Hematopoietic multipotent progenitor cell treated with erythropoietin and hydrocortisone succinate and interleukin-3 and kit ligand, for 15 days (in vitro differentiated cells): ENCODE results near the gene KIF14.
"Not testable (repeated sequence)": the region's sequence is repeated elsewhere in the genome, so short reads cannot be mapped to it uniquely, and the experiment has no call there.

Experiments
- DNase-seq: peaks from one replicate; pipeline ENCODE4 v3.0.0-alpha.2; 2015; ENCODE audit warnings: low spot score

The KIF14 gene

DNA sequence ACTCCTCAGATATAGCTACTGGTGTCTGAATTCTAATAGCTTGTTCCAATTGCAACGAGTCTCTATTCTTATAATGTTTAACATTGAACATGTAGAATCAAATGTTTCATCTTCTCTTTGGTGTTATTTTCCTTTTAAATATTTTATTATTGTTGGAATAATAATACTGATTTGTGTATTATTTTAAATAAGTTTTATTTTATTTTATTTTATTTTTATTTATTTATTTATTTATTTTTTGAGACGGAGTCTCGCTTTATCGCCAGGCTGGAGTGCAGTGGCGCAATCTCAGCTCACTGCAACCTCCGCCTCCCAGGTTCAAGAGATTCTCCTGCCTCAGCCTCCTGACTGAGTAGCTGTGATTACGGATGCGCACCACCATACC, 10.0 kb upstream of the KIF14 start:
- DNase-seq: not testable (repeated sequence)

DNA sequence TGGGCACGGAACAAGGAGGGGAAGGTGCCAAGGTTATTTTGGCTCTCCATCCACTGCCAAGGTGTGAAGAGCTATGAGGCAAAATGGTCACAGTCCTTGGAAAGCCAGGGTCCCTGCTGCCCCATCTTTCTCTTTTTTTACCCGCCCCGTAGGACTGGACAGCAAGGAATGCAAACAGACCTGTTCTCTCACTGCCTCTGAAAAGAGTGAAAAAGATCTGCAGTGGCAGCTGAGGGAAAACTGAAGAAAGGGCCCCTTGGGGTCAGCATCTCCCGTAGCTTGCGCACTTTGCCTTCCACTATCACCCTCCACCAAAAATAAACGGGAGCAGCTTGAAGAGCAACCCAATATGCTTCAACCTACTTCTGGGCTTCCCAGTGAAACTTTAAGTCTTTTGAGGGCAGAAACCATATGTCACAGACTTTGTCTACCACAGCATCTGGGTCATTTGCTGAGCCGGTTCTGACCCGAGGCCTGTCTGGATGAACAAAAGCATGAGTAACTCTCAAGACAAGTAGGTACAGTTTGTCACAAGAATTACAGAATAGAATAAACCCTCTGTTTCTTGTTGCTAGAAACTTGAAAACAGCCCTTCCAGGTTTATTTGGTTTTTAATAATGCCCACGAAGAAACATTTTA, 9.4 kb upstream of the KIF14 start:
- no peak for DNase-seq

DNA sequence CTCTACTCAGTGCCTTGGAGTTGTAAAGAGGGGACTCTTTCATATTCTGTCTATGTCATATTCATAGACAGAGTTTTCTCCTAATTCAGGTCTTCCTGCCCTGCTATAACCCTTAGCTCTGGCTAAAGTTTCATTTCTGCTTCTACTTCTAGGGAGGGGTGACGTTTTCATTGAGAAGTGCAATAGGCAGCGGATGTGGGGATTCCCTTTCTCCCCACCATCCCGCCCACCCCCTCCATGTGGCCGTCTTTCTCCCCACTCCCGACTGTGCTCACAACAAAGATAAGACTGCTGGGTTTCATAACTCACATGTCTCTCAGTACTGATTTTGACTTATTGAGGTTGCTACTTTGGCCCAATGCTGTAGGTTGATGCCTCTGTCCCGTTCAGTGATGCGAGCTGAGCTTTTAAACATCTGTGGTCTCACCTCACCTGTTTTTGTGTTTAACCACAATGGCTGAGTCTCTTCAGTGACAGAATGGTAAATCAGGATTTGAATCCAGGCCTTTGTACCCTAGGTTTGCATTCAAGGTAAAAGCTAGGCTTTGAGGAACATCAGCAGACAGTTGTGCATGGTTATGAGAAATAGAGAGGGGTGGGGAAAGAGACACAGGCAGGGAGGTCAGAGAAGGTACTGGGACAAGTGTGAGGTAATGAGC, 7.8 kb upstream of the KIF14 start:
- no peak for DNase-seq

DNA sequence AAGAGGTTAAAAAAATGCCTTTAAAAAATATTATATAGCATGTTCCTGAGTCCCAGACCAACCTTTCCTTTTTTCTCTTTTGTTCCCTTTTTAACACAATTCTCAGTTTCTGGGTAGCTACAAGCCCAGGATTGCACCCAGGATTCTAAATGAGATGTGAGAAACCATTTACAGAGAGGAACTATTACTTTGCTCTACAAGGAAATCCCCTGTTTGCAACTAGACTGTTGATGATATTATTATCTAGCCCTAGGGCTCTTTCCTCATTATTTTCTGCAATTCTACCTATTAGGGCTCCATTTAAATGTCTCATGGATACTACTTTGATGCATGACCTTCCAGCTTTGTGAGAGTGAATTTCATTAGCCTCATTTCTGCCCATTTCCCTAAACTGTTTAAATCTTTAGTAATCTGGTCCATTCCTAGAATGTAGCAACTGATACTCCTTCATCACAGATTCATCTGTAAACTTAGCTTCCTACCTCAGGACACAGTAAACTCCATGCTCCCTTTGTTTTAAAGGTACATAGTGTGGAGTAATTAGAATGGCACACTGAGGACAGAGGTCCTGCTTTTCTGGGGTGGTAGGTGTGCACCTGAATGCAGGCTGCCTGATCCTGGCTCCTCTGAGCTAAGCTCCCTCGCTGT, 7.1 kb upstream of the KIF14 start:
- DNase-seq: no peak

DNA sequence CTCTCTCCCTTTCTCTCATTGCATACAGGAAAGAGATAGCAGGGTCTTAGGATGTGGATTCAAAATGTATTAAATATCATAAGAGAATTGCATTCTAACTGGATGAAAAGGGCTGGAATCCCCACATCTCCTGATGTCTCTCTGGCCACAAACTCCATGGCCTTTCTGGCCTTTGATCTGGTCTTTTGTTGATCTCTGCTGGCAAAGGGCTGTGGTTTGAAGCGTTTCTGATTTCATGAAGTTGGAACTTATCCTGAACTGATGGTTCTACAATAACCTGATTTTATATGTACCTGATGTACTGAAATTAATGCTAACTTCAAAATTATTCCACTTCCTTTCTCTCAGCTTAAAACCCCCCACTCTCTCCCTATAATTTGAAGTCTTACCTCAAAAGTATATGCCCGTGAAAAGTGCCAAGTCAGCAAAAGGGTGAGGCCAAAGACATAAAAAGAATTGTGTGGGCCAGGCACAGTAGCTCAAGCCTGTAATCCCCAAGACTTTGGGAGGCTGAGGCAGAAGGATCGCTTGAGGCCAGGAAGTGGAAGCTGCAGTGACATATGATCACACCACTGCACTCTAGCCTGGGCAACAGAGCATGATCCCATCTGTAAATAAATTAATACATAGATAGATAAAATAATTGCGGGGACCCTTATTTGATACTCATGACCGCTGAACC, 6.4 kb upstream of the KIF14 start:
- no peak for DNase-seq

DNA sequence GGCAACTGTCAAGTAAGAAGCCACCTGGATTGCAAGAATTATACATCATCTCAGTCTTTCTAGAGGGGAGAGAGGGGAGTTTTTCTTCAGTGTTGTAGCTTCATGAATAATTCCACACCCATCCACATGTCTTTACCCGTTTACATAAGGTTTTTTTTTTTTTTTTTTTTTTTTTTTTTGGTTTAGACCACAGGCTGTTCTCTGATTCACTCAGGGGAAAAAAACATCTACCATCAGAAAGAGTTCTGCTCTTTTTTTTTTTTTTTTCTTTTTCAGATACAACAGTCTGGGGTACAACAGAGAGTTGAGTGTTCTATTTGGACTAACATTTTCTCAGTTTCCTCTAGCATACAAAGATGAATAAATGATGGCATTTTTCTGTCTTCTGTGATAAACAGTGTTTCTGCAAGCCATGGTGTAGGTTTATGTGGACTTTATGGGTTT, 4.9 kb upstream of the KIF14 start:
- DNase-seq: no peak

DNA sequence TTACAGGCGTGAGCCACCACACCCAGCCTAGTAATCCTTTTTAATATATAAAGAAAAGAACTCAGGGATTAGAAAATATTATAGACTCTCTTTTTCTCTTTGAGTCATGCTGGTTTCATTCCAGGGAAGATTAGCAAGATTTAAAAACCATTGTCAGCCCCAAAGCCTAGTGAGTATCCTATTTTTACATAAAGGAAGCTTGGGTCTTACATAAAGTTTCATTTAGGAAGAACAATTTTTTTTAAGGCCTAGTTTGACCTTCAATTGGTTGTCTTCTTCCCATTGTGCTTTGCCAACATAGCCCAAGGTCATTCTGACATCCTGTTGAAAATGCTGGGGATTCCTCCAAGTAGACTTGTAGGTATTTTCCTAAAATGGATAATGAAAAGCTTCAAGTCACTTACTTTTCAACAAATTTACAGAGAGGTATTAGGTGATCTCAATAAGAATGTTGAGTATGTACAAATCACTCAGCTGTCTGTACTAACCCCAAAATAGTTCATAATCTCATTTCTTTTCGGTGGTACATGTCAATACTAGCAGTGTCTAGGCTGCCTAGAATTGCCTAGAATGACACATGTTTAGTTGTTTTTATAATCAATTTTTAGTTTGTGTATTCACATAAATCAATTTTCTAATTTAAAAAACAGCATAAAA, 4.3 kb upstream of the KIF14 start:
- no peak for DNase-seq

DNA sequence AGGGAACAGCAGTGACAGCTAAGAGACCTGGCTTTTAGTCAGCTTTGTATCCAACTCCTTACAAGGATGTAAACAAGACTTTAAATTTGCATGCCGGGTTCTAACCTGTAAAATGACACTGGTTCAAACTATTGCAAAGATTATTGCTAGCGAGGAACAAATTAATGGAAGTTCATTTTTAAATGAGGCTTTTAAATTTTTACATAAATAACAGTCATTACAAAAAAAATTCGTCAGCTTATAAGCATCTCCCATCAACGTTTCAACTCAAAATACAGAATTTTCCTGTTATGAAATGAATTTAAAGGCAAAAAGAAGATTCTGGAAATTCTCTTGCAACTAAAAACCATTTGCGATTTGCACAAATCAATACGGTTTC, 668 bp downstream of the KIF14 start:
- no peak for DNase-seq

DNA sequence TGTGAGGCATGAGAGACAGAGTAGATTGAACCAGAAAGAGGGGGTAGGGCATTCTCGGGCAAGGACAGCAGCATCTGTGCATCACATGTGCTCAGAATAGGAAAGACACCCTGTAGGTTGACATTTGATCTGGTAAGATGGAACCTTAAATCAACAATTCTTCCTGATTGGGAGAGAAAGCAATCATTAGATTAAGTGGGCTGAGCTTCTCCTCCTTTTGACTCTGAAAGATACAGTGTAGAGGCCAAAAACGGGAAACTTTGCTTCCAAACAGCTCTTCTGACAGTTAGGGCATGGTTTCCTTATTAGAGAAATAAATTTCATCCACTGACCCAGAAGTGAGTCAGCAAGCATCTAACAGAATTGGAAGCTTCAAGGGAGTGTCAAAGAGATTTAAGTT, 9.7 kb downstream of the KIF14 start:
- DNase-seq: no peak

DNA sequence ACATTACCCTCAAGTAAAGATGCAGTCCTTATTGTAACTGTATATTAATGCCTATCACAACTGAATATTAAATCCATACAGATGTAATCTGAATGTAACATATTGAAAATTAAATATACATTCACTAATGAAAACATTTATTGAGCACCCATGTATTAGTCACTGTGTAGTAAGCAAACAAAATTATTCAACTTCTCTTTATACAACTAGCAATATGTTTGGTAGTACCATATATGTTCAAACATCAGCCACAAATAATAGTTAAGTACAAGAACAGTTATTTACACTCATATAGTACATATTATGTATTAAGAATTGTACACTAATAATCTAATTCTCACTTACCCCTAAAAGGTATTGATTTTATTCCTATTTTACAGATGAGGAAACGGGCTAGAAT, 17.9 kb downstream of the KIF14 start:
- DNase-seq: no peak

DNA sequence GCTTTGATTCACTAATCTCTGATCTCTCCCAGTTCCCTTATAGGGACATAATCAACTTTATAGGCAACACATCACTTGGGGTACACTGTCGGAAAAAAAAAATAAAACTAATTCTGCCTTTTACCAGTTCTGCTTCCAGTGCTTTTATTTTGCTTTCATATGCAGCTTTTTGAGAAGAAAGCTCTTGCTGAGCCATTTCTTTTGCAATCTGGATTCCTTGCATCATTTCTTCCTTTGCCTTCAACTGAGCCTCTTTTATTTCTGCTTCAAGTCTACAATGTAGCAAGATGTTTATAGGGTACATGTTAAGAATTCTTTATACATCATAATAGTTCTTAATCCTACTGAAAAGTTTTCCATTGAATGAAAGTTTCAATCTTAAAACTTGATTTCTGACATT, 30.6 kb downstream of the KIF14 start:
- DNase-seq: no peak

DNA sequence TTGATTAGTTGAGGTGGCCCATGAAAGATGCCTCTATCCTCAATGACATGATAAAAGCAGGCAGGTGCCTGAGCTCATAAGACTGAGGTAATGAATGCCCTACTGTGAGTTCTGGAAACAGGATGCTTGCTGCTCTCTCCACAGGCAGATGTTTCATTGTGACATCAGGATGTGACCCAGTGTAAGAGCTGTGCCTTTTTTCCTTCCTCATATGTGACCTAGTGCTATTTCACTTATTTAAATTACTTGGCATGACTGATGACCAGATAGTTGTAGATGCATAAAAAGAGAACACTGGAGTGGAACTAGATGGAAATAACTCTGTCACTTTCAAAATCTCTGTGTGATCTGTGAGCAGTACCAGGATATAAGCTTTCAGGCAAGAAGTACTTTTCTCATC, 31.9 kb downstream of the KIF14 start:
- DNase-seq: no peak

DNA sequence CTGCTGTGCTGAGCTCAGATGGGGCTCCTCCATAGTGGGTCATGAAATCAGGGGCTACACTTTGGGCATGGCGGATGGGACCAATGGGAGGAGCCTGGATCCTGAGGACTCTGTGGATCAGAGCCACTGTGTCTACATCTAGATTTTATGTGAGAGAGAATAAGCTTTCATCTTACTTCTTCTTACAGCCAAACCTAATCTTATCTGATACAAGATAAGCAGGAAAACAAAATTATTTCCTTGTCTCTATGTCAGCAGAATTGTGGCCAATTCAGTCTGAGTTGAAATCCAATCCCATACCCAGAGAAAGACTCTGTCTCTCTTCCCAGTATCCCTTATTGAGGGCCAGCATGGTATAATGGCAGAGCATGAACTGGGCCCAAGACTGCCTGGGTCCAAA, 56.2 kb downstream of the KIF14 start:
- no peak for DNase-seq

DNA sequence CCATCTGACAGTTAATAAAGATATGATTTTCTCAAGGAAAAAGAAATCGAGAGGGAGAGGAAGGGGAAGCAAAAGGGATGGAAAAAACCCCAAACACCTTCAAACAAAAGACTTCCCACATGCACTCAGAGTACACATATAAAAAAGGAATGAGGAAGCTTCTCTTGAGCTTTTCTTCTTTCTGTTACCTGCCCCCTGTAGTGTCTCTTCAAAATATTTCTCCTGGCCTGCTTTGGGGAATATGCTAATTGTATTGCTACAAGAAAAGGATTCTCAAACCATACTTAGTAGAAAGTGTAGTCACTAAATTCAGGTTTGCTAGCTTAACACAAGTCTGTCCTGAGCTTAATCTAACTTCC, 58.7 kb downstream of the KIF14 start:
- DNase-seq: no peak

DNA sequence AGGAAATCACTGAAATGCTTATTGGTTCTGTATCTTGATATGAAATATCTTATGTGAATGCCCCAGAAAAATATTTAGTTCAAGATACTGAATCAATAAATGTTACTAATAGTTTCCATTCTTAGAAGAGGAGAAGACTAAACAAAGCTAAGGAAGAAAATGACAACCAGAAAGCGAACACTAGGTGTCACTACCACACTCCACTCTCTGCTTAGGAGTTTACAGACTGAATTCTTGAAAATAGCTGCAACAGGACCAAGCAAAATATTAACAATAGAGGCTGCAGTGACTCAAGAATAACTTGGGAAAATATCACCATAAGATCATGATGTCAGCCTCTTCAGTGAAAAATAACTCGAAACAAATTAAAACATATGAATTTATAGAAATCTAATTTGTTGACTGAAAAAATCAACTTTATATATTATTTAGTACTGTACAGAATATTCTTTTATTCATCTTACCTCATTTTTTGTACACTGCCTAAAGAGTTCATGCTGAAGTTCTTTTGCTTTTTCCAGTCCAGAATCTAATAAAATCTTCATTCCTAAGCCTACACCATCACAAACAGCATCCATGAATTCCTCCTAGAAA, 61.6 kb downstream of the KIF14 start:
- no peak for DNase-seq

DNA sequence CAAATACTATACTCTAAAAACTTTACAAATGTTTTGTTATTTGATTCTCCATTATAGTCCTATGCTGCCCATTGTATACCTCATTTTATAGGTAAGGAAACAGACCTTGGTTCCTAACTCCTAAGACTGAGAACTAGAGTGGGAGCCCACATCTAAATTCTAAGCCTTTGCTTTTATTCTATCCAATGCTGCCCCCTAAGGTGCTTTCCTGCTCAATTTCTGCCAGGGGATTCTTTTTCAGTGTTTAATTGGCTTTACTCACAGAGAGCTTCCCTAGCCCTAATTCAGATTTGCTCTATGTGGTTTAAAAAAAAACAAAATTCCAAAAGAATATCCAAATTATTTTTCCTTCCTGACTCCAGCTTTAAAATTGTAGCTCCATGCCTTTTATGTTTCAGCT, 64.5 kb downstream of the KIF14 start:
- DNase-seq: no peak

DNA sequence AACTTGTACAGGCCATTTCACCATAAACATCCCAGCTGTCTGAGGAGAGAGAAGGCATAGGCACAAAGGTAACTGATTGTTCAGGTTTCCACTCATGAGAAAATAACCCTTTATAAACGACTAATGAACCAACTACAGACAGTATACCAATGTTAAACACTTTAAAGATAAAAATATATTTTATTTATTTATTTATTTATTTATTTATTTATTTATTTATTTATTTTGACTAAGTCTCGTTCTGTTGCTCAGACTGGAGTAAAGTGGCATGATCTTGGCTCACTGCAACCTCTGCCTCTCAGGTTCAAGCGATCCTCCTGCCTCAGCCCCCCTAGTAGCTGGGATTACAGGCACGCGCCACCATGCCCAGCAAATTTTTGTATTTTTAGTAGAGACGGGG, 67.8 kb downstream of the KIF14 start:
- DNase-seq: not testable (repeated sequence)

DNA sequence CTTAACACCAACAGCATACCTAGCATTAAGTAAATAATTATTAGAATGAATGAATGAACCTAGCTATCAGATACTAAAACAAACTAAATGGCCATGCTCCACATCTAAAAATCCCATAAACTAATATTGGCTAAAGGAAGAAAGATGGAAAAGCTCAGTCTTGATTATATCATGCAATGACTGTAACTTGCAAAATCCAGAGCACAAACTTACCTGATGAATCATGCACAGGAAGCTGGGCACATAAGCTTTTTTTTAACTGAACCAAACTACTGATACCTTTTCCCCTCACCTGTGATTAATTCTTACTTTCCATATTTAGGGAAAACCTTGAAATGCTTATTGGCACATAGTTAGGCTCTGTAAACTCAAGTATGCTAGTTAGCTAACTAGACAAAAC, 70.2 kb downstream of the KIF14 start:
- no peak for DNase-seq

DNA sequence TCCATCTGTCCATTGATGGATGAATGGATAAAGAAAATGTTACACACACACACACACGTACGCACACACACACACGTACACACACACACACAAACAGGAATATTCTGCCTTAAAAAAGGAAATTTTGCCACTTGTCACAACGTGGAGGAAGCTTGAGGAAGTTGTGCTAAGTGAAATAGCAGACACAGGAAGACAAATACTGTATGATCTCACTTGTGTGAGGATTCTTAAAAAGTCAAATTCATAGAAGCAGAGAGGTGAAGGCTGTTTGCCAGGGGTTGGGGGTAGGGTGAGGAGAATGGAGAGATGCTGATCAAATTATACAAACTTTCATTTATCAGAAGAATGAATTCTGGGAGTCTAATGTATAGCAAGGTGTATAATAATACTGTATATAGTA, 73.2 kb downstream of the KIF14 start:
- DNase-seq: no peak

DNA sequence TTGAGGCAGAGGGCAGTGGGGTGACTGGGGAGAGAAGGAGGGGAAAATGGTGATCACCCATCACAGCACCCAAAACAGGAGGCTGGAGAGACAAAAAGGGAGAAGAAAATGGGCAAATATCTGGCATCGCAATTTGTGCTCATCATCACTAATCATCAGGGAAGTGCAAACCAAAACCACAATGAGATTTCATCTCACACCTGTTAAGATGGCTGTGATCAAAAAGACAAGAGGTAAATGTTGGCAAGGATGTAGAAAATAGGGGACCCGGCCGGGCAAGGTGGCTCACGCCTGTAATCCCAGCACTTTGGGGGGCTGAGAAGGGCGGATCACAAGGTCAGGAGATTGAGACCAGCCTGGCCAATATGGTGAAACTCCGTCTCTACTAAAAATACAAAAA, 74.0 kb downstream of the KIF14 start:
- no peak for DNase-seq

DNA sequence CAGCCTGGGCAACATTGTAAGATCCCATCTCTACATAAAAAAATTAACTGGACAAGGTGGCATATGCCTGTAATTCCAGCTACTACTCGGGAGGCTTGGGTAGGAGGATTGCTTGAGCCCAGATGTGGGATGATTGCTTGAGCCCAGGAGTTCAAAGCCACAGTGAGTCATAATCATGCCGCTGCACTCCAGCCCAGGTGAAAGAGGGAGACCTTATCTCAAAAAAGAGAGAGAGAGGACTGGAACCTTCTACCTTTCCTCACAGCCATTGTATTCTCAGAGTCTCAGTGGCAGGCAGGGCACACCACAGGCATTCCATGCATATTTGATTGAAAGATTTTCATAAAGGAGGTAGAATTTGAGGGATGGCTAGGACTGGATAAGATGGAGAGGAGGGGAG, 78.4 kb downstream of the KIF14 start:
- DNase-seq: no peak

DNA sequence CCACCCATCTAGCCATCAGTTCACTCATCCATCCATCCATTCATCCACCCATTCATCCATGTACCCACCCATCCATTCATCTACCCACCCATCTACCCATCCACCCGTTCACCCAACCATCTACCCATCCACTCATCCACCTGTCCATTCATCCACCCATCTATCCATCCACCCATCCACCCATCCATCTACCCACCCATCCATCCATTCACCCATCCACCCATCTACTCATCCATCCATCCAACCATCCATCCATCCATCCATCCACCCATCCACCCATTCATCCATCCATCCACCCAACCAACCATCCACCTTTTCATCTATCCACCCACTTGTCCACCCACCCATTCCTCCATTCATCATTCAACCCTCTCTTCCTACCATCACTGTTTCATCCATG, 80.3 kb downstream of the KIF14 start:
- DNase-seq: no peak
